ENCODE measurements around the gene KCNG2. TPM values are rescaled to one million over a fixed set of nuclear protein-coding genes. Genes with fewer than 3 reads are reported as not detected.

Gene KCNG2
- total and polyA plus RNA-seq, 2 of the 8 experiments (the other 6 are each of a cell fraction or from before 2014, with no cell fraction given) = 0.19 to 0.74 TPM

DNA sequence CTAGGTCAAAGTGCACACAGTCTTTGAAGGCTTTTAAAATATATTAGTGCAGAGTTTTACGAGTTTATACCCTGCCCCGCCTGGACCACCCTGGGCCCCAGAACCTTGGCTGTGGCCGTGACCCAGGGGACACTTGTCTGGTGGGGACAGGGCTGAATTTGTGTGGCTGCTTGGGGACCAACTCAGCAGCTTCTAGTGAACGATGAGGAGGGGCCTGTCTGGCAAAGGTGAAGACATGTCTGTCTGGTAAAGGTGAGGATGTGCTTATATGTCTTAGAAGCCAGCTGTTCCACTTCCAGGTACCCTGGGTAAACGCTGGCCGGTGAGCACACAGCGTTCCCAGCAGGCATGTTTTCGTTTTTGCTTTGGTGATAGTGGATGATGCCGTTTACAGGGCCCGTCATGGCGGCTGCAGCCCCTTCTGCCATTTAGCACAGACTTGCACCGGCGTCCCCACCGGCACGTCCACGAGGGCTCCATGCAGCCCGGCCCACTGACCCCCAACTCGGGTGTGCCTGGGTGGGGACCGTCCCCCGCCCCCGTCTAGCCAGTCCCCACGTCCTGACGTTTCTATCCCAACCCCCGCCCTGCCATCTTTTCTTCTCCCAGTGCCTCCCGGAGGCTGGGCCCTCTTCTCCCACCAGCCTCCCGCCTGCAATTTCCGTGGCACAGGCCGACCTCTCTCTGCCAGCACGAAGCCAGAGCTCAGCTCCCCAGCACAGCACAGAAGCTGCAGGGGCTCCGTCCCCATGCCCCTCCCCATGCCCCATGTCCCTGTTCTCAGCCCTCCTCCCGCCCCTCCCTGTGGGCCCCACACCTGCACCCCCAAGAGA, 85.9 kb downstream of the KCNG2 start (continued):
- TF ChIP-seq FOSL1 (IDR thresholded peaks at IDR 0.05; ENCODE audit: insufficient read depth, low read depth, low read length) = no peak
- no peak for TF ChIP-seq RXRA (IDR thresholded peaks at IDR 0.05; ENCODE audit: insufficient read depth, low read depth, low read length)
- TF ChIP-seq NRF1 (IDR thresholded peaks at IDR 0.05; ENCODE audit: low read depth, low read length) = no peak
- no peak for TF ChIP-seq PHF8 (conservative IDR thresholded peaks at IDR 0.05; ENCODE audit: low read depth, low read length)

Data from H1 (cell line).